ENCODE data around the gene STBD1. TPM values are rescaled to one million over a fixed set of nuclear protein-coding genes. Genes with fewer than 3 reads are reported as not detected.
A peak's percentile ranks its signal among the peaks of the same experiment; 100 is the strongest.

STBD1 gene
- total and polyA plus RNA-seq, 2 of the 4 experiments (the other 2 are of a cell fraction): 1.7 to 3.0 TPM

GRCh38 chr4:76315267-76315918 lies 8.9 kb downstream of the STBD1 start:
- Histone ChIP-seq H4K8ac (ENCODE audit: low read depth in 2 of 2, low read length in 2 of 2) (no peak overlapping the region), H2BK120ac (ENCODE audit: low read depth, low read length) (no peak overlapping the region), H3K9me1 (ENCODE audit: insufficient read depth, low read length) (no peaks in the 10 kb centered on the region), H3K56ac (ENCODE audit: extremely low read depth, insufficient read depth, low read length) (no peak overlapping the region), H3K79me1 (ENCODE audit: low read depth in 1 of 2, low read length in 2 of 2) (no peaks in the 10 kb centered on the region), H2BK20ac (ENCODE audit: low read depth, low read length) (no peak overlapping the region), H3K23ac (ENCODE audit: low read depth, low read length) (no peak overlapping the region), H3K27ac (ENCODE audit: insufficient read depth, low read length) (no peak overlapping the region), H3K36me3 (ENCODE audit: control insufficient read depth, insufficient read depth, low read length) (peaks cover 3% of the 10 kb centered on the region; the same call in 1 of the 2 replicates), H4K91ac (ENCODE audit: insufficient read depth, low read depth, low read length) (no peak overlapping the region), H3K4ac (ENCODE audit: low read depth, low read length) (no peak overlapping the region), H2AFZ (replicated peaks; ENCODE audit: low read length, poor library complexity) (no peak overlapping the region), H3K4me3 (ENCODE audit: insufficient read depth, low read depth, low read length) (no peak overlapping the region), H3K4me1 (ENCODE audit: control insufficient read depth, insufficient read depth, low read length) (no peaks in the 10 kb centered on the region), H2BK5ac (ENCODE audit: low read depth, low read length, poor library complexity, severe bottlenecking) (no peak overlapping the region), H4K5ac (ENCODE audit: low read depth, low read length) (no peak overlapping the region), H2BK15ac (ENCODE audit: low read depth, low read length) (no peak overlapping the region), H2AK9ac (replicated peaks; ENCODE audit: low read depth, low read length, poor library complexity) (peak overlapping the region; percentile 24), H2AK5ac (ENCODE audit: low read depth, low read length) (no peak overlapping the region), H3K18ac (ENCODE audit: low read depth, low read length) (no peak overlapping the region), H4K20me1 (ENCODE audit: insufficient read depth, low read length) (no peaks in the 10 kb centered on the region), H3K27me3 (ENCODE audit: control insufficient read depth, insufficient read depth, low read length) (no peaks in the 10 kb centered on the region), H3K14ac (replicated peaks; ENCODE audit: low read depth, low read length) (no peak overlapping the region), H3K9me3 (ENCODE audit: control insufficient read depth, insufficient read depth, low read length) (peaks cover 2% of the 10 kb centered on the region), H3K9ac (ENCODE audit: low read depth, low read length) (no peak overlapping the region), H3K4me2 (ENCODE audit: low read depth, low read length) (no peak overlapping the region)
- dilution Hi-C loops (cut with HindIII; ENCODE audit: low sequenced_read_pairs, unreplicated experiment): no loop called here
- DNase-seq (no peak), ATAC-seq (ENCODE audit: low read depth) (no peak)
- intact Hi-C loops (cut with micrococcal nuclease): no loop called here
- in situ Hi-C loops (cut with MboI; ENCODE audit: low sequenced_read_pairs): no loop called here
- ChIA-PET POLR2A (ENCODE audit: unreplicated experiment) (no interaction called here), CTCF (interaction anchor here (0.5 kb wide), 1 partner anchor 143 kb away, joined by 3 read pairs; no protein-coding TSS in a partner anchor)
- no peak for TF ChIP-seq NFE2L2 (IDR thresholded peaks at IDR 0.05; ENCODE audit: low read depth, low read length)
- TF ChIP-seq RFX5 (IDR thresholded peaks at IDR 0.05; ENCODE audit: low read depth, low read length): no peak
- TF ChIP-seq MAFK (IDR thresholded peaks at IDR 0.05; ENCODE audit: low read depth, low read length): no peak
- TF ChIP-seq RAD21 (IDR thresholded peaks at IDR 0.05; ENCODE audit: low read length): no peak
- 68% methylated on average over 3 of the region's 7 CpGs; no CpG with 5 or more reads in 1 of the 2 experiments for WGBS, 2 experiments (ENCODE audit: extremely low coverage in 2 of 2, insufficient read length in 1 of 2)
- BruUV-seq (replicated peaks): no TSS peak

All from IMR-90 (cell line).